Activated CD8-positive, alpha-beta memory T cell treated with anti-CD3 and anti-CD28 coated beads, Interleukin-2, amount 50 U/mL, for 48 hours (primary cell): ENCODE measurements around the gene FAM184A.
"Not testable (repeated sequence)": the region's sequence is repeated elsewhere in the genome, so short reads cannot be mapped to it uniquely, and the experiment has no call there.

Experiments used
- DNase-seq: peaks from one replicate; pipeline ENCODE4 v3.0.0-alpha.2; 2020

FAM184A gene

DNA sequence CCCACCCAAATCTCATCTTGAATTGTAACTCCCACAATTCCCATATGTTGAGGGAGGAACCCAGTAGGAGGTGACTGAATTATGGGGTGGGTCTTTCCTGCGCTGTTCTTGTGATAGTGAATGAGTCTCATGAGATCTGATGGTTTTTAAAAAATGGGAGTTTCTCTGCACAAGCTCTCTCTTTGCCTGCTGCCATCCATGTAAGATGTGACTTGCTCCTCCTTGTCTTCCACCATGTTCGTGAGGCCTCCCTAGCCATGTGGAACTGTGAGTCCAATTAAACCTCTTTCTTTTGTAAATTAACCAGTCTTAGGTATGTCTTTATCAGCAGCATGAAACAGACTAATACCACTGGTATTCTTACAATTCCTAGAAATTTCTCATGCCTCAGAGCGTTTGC, 69.2 kb downstream of the FAM184A start:
- DNase-seq, result not testable (repeated sequence)

DNA sequence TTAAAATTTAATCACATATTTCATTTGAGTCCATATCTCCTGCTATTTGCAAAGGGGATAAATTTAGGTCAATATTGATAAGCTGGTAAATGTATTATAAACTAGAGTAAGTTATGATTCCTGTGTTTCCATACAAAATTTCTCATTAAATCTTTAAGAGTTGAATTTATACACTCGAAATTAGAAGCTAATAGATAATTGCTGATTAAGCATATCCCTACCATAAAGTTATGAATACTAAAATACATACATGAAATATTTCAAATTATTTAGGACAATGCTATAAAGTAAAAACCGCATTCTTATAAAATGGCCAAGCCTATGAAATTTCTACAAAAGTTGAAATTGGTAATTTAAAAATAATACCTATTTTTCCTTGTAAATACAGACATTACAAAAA, 71.5 kb downstream of the FAM184A start:
- no peak for DNase-seq

DNA sequence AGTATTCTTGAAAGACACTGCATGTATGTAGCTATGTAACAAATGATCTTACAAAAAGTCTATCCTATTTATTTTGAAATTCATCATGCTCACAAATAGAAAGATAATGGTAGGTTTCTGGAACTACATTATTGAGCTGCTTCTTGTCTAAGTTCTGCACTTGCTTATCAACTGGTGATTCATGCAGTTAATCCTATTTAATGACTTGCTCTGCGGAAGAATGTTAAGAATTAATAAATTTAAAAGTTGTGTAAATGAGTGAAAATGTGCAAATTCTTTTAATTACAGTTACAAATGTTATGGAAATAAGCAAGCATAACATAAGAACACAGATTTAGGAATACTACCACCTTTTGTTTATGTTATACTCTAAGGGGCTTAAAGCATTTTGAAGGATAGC, 76.4 kb downstream of the FAM184A start:
- no peak for DNase-seq

DNA sequence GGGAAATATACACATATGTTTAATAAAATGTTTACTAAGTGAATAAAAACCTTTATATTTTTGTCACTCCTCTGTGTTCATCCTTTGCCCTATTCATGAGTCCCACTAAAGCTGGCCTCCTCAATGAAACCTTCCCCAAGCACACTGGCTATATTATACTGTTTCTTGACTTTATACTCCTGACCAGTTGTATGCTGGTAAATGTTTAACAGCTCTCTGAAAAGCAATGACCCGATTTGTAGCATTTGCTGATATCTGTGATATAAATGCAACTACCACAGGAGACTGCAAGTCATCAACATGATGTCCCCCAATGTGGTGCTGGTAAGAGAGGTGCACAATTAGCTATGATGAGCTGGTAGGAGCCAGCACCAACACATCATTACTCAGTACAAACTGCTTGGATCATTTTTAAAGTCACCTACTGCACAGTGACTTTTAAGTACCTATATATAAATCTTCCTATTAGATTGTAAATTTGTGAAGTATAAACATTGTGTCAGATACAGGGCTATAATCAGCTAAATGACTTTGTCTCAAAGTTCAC, 78.9 kb downstream of the FAM184A start:
- DNase-seq, result no peak

DNA sequence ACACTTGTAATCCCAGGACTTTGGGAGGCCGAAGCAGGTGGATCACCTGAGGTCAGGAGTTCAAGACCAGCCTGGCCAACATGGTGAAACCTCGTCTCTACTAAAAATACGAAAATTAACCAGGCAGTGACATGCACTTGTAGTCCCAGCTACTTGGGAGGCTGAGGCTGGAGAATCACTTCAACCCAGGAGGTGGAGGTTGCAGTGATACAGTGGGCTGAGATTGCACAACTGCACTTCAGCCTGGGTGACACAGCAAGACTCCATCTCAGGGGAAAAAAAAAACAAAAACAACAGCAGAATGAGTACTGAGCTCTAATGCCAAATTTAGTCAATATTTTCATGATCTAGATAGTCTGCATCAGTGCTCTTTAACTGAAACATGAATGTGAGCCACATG, 81.0 kb downstream of the FAM184A start:
- DNase-seq, result not testable (repeated sequence)

DNA sequence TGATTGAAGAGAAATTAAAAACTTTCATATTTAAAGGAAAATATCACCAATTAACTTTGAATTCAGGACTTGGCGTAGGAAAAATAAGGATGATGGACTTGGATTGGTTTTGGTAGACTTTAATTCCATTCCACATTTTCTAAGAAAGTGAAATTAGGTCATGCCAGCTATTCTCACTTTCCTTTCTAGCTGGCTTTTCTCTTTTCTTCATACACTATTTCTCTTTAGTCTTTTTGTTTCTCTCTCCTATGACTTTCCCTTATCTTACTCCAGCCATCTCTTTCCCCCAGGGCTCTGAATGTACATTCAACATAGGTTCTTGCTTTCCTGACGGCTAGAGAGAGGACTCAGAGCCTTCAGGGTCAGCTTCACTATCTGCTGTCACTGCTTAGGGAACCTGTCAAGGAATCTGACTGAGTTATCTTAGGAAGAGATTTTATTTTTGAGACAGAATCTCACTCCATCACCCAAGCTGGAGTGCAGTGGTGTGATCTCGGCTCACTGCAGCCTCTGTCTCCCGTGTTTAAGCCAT, 82.1 kb downstream of the FAM184A start:
- DNase-seq, result no peak

DNA sequence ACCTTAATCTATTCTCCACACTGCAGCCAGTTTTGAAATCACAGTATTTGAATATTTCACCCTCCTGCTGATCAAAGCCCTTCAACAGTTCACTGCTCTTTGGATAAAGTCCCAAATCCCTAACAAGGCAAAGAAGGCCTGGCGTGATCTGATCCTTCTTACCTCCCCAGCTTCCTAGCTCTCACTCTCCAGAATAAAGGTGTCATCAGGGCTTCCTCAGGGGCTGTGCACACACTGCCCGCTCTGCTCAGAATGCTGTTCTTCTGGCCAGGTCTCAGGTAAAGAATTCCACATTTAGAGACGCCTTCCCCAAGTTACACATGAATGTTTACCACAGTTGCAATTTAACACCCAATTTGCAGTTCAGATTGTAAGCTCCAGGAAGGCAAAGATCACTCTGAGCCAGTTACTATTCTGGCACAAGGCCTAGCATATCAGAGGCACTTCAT, 84.6 kb downstream of the FAM184A start:
- no peak for DNase-seq

DNA sequence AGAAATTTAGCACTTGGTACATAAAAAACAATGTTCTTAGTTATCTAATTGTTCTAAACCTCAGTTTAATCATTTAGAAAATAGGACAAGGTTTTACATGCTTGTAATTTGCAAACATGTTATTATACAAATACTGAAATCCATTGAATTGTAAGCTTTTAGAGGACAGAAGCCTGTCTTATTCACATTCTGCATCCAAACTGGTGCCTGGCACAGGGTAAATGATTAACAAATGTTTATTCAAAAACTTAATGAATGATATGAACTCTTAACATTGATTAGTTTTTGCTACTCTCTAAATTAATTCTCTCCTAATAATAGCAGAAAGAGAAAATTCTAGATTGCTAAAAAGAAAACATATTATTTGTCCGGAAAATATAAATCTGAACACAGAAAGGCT, 85.1 kb downstream of the FAM184A start:
- DNase-seq, result no peak

DNA sequence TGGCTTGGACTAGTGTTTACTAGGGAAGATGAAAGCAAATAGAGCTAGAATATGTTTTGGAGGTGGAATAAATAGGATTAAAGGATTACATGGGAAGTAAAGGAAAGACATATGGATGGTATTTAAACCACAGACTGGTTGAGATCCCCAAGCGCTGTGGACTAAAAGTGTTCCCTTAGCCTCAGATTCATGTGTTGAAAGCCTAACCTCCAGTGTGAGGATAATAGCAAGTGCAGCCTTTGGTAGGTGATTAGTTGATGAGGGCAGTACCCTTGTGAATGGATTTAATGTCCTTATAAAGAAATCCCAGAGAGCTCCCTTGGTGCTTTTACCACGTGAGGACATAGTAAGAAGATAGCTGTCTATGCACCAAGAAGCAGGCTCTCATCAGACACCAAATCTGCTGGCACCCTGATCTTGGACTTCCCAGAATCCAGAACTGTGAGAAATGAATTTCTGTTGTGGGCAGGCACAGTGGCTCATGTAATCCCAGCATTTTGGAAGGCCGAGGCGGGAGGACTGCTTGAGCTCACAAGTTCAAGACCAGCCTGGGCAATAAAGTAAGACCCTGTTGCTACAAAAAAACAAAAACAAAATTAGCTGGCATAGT, 86.2 kb downstream of the FAM184A start:
- DNase-seq, result no peak

DNA sequence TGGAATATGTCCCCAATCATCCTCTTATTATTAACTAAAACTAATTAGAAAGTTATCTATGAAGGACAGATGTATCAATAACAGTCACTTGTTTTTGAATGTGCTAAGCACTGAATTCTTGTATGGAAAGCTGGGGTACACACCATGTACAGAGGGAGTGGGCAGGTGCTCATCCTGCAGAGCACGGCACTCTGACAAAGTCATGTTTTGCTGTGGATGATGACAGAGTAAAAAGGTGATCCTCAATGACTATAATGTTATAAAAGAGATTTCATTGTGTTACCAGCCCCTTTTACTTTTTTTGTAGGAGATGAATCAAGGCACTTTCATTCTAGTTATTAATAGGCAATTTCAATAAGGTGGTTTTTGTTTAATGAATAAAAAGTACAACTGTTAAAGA, 92.2 kb downstream of the FAM184A start:
- no peak for DNase-seq

DNA sequence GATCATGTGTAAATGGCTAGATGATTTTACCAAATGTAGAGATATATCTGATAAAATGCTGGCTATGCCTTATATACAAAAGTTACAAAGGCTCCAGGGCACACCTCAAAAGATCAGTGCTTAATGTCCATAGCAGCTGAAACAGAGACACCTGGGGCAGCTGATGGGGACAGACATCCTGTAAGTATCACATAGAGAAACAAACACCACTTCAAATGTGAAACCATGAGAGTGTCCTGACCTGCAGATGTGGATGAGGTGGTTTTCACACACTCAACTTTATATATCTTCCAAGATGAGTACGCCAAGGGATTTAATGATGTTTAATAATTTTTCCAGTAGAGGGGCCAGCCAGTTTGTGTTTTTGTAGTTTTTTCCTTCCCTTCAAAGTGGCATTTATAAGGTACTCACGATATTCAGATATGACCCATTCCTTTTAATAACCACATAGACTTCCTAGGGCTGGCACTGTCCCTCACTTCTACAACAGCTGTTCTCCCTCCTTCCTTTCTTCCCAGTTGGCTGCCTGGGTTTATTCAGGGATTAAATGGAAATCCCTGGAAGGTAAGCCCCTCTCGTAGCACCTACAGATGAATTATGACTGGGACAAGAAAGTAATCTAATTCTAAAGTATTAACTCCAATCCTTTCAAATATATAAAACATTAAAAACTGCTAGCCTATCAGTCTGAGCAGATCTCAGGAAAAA, 93.2 kb downstream of the FAM184A start:
- DNase-seq, result no peak

DNA sequence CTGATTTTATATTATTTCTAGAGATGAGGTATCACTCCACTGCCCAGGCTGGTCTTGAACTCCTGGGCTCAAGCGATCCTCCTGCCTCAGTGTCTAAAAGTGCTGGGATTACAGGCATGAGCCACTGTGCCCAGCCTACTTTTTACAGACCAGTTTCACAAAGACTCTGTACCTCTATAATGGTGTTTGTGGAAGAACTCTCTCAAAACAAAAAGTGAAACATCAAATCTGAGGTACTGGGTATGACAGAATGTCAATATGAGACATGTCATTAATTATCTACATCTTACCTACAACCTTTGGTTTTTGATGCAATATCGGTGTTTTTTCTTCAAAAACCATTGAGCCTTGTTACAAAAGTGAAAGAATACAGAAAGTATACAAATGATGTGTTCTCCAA, 94.1 kb downstream of the FAM184A start:
- no peak for DNase-seq

DNA sequence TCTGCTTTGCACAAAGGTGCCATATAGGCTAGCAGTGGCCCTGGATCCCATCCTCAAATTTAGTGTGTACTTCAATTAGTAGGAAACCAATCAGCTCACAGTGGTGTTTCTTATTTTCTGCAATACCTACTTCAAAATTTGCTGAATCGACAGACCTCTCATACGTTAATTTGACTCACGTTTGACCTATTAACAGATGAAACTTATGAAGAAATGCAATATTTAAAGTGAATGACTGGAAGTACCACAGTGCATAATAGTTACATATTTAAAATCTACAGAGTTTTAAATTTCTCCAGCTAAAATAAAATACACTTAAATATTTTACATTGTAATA, 95.9 kb downstream of the FAM184A start:
- DNase-seq, result no peak

DNA sequence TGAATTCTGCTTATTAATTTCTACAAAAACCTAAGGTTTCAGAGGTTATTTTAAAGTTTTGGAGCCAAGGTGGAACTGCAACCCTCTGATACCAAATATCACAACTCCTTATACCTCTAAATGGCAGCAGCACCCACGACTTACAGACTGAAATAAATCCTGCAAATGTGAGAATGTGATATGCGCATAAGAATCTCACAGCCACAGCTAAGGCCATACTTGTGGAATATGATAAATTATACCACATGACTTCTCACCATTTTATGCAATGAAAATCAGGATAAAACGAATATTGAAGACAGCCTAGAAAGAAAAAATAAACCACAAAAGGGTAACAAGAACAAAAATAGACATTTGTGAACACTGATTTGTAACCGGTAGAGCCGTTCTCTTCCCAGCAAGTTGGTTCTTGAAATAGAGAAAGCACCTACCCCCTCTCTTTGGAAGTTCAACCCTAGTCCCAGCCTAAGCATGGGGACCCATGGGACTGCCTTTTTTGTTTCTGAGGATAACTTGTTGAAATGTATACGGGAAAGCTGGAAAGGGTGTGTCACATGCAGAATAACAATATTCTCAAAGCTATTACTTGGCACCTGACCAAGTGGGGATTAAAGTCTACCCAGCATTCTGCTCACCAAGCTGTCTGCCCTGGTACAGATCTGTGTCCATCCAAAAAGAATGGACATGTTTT, 96.4 kb downstream of the FAM184A start:
- no peak for DNase-seq

DNA sequence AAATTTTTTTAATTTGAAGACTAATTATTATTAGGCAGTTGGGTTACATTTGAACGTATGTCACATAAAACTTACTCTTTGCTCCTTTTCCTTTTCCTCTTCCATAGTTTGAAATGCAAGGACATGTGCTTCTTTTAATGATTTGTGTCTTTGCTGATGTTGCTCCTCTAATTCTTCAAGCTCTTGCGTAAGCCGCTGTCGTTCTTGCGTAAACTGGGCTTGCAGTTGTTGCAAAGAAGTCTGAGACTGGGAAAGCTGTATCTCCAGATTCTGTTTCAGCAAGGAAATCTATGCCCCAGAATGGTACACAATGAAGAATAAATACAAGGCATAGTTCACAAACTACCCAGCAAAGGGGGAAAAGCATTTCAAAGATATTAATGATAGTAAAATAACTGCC, 98.4 kb downstream of the FAM184A start:
- DNase-seq, result no peak

DNA sequence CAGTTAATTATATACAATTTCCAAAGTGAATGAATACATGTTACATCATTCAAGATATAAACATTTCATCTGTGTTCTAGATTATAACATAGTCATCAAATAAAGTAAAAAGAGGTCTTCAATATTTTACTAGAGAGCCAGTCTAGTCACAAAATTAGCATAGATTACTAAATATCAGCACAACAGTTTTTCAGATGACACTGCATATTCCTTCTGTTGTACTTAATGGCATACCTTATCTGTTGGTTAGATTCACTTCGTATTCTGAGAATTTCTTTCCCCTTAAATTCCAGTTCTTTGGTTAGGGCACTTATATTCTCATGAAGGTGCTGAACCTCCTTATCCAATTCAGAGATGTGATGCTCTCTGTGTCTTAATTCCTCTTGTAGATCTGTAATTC, 103.7 kb downstream of the FAM184A start:
- no peak for DNase-seq

DNA sequence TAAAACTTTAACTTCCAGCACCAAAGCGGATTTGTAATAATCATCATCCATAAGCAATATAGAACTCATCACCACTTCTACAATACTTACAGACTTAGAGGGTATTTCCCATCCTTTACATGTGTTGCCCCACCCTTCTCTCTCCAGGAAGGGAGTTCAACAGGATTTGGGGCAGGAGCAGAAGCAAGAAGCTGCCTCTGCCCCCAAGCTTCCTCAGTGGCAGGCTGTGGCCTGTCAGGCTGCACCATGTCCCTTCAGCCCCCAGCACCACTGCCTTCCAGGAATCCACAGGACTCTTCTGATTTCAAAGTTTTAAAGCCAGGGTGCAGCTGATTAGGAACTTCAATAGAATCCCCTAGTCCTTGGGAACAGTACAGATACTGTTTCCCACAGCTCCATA, 106.8 kb downstream of the FAM184A start:
- DNase-seq, result no peak

DNA sequence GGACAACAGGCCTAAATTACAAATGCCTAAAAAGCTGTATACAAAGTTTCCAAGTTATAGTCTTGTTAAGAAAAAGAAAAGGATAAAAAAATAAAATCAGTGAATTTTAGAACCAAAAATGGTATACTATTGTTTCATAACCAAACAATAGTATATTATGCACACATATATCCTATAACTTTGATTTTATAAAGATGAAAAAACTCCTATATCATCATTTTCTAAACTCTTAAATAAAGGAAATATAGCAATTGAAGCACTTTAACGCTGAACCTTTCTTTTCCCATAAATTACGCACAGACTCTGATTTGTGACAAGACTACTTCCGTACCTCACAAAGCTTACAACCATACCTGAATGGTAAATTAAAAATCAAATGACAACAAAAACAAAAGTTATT, 107.6 kb downstream of the FAM184A start:
- no peak for DNase-seq

DNA sequence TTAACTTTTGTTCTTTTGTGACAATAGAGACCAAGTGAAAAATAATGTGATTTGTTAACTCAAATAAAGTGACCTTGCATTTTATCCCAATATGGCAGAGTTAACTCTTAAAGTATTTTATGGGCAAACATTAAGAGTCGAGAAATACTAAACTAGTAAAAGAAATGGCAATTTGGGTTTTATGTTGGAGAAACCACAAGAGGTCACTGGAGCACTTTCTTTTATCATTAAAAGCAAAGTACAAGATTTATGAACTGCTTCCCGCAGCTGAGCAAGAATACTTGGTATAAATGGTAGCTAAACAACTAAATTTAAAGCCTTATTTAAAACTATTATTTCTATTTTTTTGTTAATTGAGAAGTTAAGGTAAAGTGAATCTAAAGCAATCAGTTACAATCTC, 110.0 kb downstream of the FAM184A start:
- no peak for DNase-seq

DNA sequence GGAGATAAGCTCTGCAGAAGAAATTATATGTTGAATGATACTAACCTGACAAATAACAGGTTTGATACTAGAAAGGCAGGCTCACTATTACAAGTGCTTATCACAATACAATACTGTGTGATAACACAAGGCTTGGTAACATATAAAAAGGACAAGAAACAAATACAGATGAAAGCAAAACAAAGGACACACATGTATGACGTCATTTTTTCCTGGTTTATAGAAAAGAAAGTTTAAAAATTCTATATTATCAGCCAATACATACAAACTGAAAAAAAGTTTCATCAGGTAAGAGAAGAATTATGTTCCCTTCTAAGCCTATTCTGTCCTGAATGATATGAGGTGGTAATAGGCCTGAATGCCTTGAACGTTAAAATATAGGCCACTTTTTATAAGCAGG, 111.2 kb downstream of the FAM184A start:
- DNase-seq, result no peak

DNA sequence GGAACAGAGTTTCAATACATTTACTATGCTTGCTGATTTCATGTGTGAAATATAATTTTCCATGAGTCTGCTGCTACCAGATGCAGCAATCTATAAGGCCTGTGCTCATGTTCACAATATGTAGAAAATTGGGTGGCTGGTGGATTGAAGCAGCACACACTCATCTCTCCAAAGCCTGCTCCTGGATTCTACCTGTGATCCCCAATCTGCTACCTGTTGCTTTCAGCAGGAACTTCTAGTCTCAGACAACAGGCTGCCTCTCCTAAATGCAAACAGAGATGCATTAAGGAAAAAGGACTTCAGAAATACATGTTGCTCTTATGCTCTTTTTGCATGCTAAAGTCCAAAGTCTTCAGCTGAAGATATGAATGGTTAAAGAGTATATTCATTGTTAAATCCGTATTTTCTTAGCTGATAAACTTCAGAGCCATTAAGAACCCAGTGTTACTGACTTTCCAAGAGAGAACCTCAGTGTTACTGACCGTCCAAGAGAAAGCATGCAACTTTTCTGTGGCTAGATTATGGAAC, 112.6 kb downstream of the FAM184A start:
- DNase-seq, result no peak

DNA sequence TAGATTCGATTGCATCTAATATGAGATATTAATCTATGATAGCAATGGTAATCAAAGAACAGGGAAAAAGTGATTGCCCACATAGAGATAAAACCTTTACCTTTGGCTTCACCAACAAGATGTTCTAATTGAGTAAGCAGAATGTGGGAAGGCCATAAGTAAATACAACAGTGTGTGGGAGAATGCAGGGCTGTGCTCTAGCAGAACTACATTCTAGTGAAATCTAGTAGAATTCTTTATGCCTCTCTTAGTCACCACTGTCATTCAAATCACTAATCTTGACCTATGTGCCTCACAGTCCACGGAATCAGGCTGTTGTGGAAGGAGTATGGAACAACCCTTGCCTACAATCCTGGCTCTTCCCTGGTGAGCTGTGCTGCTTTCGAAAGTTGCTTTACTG, 113.1 kb downstream of the FAM184A start:
- DNase-seq, result no peak

DNA sequence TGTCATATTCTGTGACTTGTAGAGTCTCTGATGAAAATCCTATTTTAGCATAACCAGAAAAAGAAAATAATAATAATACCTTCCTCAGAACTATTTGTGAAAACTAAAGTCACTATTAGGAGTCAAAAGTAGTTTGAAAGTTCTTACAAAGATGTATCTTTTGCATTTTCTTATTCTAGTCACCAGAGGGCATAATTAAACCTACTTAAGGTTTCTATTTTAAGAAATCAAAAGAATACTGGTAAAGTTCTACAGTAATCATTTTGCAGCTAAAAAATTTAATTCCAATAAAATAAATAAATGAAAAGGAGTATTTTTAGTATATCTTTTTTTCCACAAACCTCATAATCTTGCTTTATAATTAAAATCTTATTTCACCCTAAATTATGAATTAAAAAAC, 115.5 kb downstream of the FAM184A start:
- no peak for DNase-seq

DNA sequence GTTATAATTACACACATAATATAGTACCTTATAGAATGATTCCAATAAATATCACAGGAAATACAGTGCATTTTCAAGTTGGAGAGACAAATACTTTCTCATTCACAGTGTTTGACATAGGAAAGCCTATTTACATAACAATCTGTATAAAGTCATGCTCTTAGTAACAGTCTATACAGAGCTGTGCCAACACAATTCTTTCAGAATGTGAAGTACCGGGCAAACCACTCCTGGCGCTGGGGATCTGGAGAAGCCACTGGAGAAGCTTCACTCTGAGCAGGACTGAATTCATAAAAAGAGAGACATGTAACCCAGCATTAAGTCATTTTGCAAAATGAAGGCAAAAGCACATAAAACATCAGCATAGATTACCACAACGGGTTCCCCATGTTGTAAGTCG, 118.6 kb downstream of the FAM184A start:
- DNase-seq, result no peak
